Anterior cingulate cortex (tissue), 58 donors: ENCODE measurements around the gene RGR.
A peak's percentile ranks its signal among the peaks of the same experiment; 100 is the strongest.

Source experiments
- DNase-seq, 58 donors: peaks; one replicate each; lab custom pipeline; 2025; lab: John Stamatoyannopoulos, UW

The RGR gene, protein sequence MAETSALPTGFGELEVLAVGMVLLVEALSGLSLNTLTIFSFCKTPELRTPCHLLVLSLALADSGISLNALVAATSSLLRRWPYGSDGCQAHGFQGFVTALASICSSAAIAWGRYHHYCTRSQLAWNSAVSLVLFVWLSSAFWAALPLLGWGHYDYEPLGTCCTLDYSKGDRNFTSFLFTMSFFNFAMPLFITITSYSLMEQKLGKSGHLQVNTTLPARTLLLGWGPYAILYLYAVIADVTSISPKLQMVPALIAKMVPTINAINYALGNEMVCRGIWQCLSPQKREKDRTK

DNA sequence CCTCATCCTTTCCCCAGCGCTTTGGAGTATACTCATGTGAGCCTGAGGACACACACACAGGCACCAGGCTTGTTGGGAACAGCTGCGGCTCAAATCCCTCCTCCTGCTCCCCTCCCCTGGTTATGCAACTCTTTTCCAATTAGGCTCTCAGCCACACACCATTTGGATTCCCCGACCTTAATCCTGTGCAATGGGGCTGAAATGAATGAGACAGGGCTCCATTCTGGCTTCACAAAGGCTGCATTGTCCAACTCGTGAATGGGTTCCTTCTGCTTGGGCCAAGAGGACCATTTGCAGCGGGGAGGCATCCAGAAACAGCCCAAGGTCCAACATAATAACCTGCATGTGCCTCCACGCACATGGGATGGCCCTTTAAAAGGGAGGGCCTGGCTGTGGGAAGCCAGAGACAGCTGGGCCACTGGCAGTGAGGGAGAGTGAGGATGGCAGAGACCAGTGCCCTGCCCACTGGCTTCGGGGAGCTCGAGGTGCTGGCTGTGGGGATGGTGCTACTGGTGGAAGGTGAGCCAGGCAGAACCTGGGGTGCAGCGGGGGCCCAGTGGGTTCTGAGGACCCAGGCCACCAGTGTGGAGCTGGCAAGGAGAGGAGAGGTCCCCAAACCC is at the start of gene RGR:
Gene RGR (plus strand): TSS at position 403 of the 620 bp plus-strand sequence. CDS start 38 bp downstream, at position 441.
- peak; percentile 18 to 99 (median 89) for DNase-seq

DNA sequence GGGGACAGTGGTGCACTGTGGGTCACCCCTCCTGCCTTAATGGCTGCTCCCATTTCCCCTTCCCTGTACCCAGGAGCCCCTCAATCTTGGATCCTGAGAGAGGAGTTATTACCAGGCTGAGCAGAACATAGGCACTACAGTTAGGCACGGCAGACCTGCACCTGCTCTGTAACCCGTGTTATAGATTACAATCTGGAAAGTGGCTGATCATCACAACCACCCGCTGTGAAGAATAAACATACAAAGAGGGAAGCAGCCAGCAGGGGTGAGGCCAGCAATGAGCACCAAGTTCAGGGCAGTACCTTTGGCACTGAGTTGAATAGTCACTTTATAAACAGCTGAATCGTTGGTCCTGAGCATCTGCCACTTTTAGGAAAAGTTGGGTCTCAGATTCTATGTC is 48.8 kb upstream of the RGR start:
- no peak for DNase-seq

DNA sequence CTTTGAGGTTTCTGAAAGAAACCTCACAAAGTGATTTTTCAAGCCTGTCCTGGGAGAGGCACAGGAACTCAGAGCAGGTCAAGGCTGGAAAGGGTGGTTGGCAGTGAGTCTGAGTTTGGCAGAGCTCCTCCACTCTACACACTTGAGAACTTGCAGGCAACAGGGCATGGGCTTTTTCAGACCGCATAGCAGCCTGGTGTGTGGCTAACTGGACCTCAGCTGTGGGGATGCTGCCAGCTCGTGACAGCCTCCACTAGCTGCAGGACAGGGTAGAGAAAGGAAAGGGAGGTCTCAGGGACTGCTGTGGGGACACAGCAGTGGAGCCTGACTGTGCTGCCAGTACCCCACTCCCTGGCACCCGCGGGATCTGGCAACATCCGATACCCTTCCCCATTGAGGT is 47.9 kb upstream of the RGR start:
- peak in 27 of 58 donors; percentile 9 to 66 (median 19) for DNase-seq

DNA sequence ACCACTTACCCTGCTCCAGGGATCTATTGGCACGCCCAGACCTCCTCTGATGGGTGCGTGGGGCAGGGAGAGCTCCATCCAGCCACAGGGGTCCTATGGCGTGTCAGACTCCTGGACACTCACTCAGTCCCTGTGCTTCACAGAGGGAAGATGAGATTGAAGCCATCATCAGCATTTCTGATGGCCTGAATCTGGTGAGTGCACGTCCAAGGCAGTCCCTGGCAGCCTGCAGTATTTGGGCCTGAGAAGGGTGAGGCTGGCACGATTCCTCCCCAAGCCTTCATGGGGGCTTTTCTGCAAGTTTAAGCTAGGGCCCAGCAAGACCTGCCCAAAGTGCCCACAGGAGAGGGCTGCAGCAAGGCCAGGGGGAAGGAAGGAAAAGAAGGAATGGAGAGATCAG is 47.2 kb upstream of the RGR start:
- DNase-seq = no peak

DNA sequence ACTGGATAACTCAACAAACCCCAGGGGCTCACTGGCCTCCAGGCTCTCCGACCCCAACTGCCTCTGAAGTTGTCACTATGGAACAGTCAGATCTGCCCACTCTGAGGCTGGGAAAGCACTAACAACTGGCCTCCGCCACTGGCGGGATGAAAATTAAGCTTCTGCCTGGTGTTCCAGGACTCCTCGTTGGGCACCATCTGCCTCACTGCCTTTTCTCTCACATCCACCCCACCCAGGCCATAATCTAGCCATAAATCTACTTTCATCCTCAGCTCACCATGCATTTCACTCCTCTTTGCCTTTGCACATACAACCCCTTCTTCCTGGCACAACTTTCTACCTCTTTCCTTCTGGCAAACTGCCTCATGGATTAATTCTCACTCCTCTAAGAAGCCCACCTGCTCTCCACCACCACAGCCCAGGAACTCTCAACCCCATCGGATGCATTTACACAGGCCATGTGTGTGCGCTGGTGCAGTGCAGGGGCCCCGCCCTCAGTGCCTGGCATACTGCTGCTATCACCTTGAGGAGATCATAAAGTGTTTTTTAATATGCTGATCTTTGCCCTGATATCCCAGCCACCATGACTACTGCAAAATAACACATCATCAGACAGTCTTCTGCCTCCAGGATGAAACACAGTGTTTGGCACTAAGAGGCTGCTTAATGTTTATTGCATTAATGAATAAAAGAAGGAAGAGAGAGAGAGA is 46.5 kb upstream of the RGR start:
- DNase-seq = no peak

DNA sequence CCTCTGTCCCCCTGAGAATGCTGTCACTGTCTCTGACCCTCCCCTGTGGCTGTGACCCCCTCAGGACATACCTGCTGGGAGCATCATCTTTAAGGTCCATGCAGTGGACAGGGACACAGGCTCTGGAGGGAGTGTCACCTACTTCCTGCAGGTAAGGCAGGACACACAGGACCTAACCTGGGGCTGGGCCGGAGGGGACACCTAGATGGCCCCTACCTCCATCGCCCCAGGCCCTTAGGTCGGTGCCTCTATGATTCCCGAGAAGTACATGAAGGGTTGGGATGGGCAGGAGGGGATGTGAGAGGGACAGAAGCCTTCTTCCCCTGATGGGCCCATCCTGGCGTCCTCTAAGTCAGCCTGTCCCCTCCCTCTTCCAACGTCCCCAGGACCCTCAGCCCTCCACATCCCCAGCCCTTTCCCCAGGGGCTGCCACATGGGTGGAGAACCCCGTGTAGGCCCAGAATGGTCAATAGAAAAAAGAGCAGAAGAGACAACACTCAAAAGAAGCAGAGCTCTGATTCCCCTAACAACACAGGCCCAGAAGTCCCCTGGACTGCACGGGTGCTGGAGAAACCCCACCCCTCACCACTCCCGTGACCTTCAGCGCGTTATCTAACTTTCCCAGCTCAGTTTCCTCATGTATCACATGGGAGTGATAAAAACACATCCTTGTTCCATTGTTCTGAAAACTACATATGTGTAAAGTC is 44.2 kb upstream of the RGR start:
- DNase-seq = no peak

DNA sequence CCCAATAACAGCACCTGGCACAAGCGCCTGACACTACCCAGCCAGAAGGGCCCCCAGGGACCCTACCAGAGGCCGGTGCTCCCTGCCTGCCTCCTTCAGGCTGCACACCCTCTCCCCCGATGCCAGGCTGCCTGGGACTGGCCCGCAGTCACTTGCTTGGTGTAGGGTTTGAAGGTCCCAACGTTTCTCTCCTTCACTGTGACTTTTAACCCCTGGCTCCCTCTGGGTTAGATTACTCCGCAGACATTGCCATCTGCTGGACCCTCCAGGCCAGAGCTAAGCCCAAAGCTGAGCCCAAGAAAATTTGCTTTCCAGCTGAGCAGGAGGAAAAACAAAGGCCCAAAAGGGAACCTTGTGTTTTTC is 43.6 kb upstream of the RGR start:
- DNase-seq = no peak

DNA sequence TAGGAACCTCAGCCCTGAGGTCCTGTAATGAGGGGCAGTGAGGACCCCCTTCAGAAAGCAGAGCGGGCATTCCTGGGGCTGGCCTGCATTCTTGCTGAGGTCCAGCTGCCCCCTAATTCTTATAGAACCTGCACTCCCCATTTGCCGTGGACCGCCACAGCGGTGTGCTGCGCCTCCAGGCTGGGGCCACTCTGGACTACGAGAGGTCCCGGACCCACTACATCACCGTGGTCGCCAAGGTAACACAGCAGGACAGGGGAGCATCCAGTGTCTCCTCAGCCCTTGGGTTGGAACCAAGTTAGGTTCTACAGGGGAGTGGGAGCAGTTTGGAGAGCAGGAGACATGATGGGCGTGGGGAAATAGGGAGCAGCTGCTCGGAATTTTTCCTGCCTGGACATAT is 43.2 kb upstream of the RGR start:
- DNase-seq = no peak

DNA sequence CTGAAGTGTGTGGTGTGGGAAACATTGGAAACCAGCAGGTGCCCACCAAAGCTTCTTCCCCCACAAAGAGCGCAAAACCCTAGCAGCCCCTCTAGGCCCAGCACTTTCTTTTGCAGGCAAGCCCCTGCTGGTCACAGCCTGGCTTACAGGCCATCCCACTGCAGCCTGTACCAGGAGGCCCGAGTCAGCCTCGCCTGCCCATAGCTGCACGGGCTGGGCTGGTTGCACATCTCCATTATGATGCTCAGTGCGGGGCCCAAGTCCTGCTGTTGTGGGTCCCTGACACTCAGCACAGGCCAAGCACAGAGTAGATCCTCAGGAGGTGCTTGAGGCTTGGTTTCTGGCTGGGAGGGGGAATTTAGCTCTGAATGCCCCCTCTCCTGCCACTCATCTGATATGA is 42.5 kb upstream of the RGR start:
- no peak for DNase-seq

DNA sequence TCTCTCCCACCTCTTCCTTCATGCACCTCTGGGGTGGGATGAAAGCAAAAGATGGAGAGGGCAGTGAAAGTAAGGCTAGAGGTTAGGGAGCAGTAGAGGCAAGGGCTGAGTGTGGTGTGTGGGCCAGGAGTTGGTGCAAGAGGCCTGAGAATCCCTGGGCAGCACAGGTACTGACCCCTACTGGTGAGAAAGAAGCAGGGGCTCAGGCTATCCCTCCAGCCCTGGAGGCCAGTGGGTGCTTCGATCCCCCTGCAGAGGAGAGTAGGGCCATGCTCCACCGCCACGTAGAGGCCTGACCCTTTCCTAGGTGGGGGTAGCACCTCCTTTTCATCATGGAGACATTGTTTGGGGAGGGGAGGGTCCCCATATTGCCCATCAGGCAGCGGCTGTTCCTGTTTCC is 40.7 kb upstream of the RGR start:
- no peak for DNase-seq

DNA sequence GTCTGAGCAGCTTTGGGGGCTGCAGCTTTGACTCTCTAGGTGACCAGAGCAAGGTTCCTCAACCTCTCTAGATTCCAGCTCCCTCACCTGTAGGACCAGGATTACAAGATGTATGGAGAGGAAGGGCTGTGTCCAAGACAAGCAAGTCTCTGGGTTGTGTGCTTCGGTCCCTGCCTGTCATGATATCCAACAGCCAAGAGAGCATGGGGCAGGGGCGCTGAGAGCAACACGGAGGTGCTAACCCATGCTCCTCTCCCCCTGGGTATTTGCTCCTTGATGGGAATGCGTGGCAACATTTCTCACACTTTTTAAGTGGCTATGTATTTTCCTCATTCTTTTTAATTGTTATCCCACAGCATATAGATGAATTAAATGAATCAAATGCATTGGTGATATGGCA is 40.2 kb upstream of the RGR start:
- DNase-seq = no peak

DNA sequence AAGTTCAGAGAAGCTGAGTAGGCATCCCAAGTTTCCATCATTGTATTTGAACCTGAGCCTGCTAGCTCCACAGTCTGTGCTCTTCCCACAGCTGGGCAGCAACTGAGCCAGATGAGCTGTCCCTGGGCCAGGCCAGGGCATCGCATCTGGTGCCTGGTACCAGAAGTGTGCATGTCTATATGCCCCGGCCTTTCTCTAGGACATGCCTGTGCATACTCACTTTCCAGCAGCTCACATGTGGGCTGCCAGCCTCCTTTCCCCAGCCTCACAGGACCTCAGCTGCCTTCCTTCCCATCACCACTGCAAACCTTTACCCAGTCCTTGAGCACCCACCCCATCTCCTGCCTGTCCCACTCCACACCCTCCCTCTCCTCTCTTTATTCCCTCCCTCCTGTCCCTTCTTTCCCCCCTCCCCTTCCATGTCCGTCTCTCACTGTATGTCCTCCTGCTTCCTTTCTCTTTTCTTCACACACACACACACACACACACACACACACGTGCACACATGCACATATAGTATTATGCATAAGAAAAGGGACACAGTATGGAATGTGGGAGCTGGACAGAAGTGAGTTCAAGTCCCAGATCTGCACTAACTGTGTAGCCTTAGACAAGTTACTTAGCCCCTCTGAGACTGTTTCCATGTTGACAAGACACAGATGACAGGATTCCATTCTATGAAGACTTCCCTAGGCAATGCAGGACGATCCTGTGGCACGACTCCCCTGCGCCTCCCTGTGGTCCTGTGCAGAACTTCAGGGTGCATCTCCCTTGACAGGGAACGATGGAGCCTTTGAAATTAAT is 39.6 kb upstream of the RGR start:
- peak in 51 of 58 donors; percentile 8 to 82 (median 49) for DNase-seq

DNA sequence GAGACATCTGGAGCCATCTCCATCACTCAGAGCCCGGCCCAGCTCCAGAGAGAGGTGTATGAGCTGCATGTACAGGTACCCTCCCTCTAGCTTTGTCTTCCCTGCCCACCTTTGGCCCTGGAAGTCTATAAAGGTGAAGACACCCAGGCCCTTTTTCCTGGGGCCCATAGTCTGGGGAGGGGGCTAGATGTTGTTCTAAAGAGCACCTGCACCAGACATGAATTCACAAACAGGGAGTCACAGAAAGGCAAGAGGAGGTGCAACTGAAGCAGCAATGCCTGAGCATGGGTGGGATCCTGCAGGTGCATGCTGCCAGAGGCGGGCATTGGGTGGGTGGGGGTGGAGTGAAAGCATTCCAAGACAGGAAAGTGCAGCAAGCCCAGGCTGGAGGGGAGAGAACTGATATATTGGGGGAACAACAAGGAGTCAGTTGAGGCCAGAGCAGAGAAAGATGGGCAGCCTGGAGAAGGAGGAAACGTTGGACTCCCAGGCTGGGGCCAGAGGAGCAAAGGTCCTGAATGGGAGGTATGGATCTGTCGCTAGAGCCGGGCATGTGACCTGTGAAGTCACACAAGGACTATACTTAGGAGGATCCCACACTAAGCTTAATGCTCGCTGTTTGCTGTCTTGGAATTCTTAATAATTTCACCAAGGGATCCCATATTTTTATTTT is 38.9 kb upstream of the RGR start:
- no peak for DNase-seq

DNA sequence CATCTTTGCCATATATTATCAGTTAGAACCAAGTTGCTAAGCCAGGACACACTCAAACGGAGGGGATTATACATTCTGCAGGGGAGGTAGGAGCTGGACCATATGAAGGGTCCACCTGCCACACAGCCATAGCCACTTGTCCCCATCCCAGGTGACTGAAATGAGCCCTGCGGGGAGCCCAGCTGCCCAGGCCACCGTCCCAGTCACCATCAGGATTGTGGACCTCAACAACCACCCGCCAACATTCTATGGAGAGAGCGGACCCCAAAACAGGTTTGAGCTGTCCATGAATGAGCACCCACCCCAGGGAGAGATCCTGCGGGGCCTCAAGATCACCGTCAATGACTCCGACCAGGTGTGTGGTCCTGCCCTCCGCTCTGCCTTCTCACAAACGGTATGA is 36.8 kb upstream of the RGR start:
- DNase-seq = no peak

DNA sequence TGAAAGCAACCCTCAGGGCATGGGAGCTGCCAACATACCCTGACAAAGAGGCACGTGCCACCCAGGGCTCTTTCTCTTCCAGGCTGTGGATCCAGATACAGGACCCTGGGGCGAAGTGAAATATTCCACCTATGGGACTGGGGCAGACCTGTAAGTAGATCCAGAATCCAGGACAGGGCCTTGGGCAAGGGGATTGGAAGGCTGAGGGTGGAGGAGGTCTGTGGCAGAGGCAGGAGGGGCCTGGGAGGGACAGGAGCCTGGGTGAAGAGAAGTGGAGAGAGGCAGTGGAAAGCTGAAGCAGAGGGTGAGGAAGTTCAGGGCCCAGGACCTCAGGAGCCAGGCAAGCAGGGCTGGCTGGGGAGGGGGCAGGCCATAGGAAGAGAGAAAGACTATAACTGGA is 33.3 kb upstream of the RGR start:
- DNase-seq = no peak

DNA sequence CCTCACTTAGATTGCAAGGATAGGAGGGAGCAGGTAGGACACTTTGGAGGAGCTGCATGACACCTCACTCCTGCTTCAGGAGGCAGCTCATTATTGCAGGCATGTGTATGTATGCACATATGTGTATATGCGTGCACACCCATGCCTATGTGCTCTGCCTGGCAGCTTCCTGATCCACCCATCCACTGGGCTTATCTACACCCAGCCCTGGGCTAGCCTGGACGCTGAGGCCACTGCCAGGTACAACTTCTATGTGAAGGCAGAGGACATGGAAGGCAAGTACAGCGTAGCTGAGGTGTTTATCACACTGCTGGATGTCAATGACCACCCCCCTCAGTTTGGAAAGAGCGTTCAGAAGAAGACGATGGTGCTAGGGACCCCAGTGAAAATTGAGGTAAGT is 32.8 kb upstream of the RGR start:
- no peak for DNase-seq

DNA sequence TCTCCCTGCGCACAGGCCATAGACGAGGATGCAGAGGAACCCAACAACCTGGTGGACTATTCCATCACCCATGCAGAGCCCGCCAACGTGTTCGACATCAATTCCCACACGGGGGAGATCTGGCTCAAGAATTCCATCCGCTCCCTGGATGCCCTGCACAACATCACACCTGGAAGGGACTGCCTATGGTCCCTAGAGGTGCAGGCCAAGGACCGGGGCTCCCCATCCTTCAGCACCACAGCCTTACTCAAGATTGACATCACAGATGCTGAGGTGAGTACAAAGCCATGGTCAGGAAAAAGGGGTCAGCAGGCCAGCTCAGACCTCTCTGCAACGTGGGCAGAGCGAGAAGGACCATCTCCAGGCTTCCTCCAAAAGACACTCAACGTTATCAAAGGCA is 31.8 kb upstream of the RGR start:
- no peak for DNase-seq

DNA sequence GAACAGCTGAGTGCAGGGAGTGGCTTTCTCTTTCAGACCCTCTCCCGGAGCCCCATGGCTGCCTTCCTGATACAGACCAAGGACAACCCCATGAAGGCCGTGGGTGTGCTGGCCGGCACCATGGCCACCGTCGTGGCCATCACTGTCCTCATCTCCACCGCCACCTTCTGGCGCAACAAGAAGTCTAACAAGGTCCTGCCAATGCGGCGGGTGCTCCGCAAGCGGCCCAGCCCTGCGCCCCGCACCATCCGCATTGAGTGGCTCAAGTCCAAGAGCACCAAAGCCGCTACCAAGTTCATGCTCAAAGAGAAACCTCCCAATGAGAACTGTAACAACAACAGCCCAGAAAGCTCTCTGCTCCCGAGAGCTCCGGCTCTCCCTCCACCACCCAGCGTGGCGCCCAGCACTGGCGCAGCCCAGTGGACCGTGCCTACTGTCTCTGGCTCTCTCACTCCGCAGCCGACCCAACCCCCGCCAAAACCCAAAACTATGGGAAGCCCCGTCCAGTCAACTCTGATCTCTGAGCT is 30.7 kb upstream of the RGR start:
- no peak for DNase-seq

DNA sequence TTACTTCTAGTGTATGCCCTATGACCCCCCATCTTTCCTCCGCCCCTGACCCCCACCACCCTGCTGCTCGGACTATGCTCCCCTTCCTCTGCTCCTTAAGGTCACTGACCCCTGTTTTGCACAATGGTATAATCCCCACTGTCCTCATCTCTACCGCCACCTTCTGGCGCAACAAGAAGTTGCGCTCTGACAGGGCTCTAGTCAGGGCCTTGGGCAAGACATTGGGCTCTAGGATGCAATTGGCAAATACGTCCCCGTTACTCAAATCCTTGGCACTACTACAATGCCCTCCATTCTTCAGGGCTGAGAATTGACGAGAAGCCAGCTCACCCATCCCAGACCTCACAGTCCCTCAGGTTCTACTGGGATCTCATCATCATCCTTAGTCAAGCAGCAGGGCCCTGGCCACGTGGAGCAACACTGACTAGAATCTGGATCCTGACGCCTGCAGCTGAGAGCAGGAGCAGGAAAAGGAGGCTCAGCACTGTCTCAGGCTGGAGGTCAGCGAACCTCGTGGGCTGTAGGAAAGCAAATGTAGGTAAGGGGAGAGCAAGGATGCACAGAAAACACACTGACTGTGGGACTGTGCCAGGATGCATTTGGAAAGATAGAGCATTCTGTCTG is 30.1 kb upstream of the RGR start:
- DNase-seq = peak in 9 of 58 donors; percentile 5 to 45 (median 16)
